OCI-LY7 (cell line): ENCODE measurements around the gene SH3BP5L. TPM values are rescaled to one million over a fixed set of nuclear protein-coding genes. Genes with fewer than 3 reads are reported as not detected.

Experiments used
- BruUV-seq: library from RNA; stranded (reverse); fragments of 400-500 nt; replicated peaks from 2 replicates; lab custom pipeline; 2021; lab: Mats Ljungman, UMichigan
- CTCF ChIA-PET: fragments of 300-600 bp; sonication (Branson Sonifier 250); formaldehyde crosslinking; loops from one replicate; lab custom pipeline; 2022; ENCODE audit warnings: antibody characterized with exemption; ENCODE audit not compliant: unreplicated experiment; lab: Charles Lee
- POLR2A ChIA-PET: fragments of 300-600 bp; sonication (Branson Sonifier 250); formaldehyde crosslinking; loops from one replicate; lab custom pipeline; 2022; ENCODE audit warnings: antibody characterized with exemption; lab: Charles Lee
- DNase-seq: peaks from one replicate; pipeline ENCODE4 v3.0.0-alpha.2; 2015; ENCODE audit warnings: low spot score
- H2AFZ ChIP-seq: fragments of 200-600 bp; sonication (generic), shearing (Covaris generic); 2 replicates; pipeline ENCODE4 v1.6.1; 2014; ENCODE audit warnings: mild to moderate bottlenecking, antibody characterized with exemption, low read length, moderate library complexity
- H3K27ac ChIP-seq: fragments of 200-600 bp; sonication (generic); 2 replicates; pipeline ENCODE4 v1.5.1; 2014; ENCODE audit warnings: mixed run types, low read depth, mild to moderate bottlenecking, moderate library complexity, low read length, inconsistent platforms; ENCODE audit not compliant: poor library complexity, severe bottlenecking
- H3K36me3 ChIP-seq: fragments of 200-600 bp; sonication (generic); 2 replicates; pipeline ENCODE4 v1.6.1; 2014; ENCODE audit warnings: mild to moderate bottlenecking, antibody characterized with exemption, low read length, moderate library complexity, mixed read lengths; ENCODE audit not compliant: insufficient read depth
- H3K4me1 ChIP-seq: fragments of 200-600 bp; sonication (generic); 2 replicates; pipeline ENCODE4 v1.5.1; 2014; ENCODE audit warnings: mild to moderate bottlenecking, low read length; ENCODE audit not compliant: insufficient read depth, poor library complexity, severe bottlenecking
- H3K4me2 ChIP-seq: fragments of 200-600 bp; sonication (generic); 2 replicates; pipeline ENCODE4 v1.6.1; 2014; ENCODE audit warnings: mild to moderate bottlenecking, low read length
- H3K4me3 ChIP-seq: fragments of 200-600 bp; sonication (generic); 2 replicates; pipeline ENCODE4 v1.5.1; 2014; ENCODE audit warnings: mild to moderate bottlenecking, low read depth, low read length; ENCODE audit not compliant: poor library complexity, severe bottlenecking
- H3K79me2 ChIP-seq: fragments of 200-600 bp; sonication (generic); 2 replicates; pipeline ENCODE4 v1.6.1; 2016; ENCODE audit warnings: low read depth, mild to moderate bottlenecking, low read length, moderate library complexity, mixed read lengths; ENCODE audit not compliant: insufficient read depth
- H3K9me2 ChIP-seq: fragments of 200-600 bp; sonication (generic); 2 replicates; pipeline ENCODE4 v1.6.1; 2016; ENCODE audit warnings: mild to moderate bottlenecking, low read length, mixed read lengths; ENCODE audit not compliant: insufficient read depth
- H3K9me3 ChIP-seq: fragments of 200-600 bp; sonication (generic); 2 replicates; pipeline ENCODE4 v1.6.1; 2014; ENCODE audit warnings: mild to moderate bottlenecking, mixed run types, low read length, mixed read lengths
- H4K20me1 ChIP-seq: fragments of 200-600 bp; sonication (generic); 2 replicates; pipeline ENCODE4 v1.6.1; 2014; ENCODE audit warnings: mild to moderate bottlenecking, antibody characterized with exemption, low read length, moderate library complexity, mixed read lengths; ENCODE audit not compliant: insufficient read depth
- EZH2phosphoT487 ChIP-seq: fragments of 200-600 bp; sonication (generic); IDR thresholded peaks from 2 replicates; pipeline ENCODE4 v1.6.1; 2018; ENCODE audit warnings: low read depth, borderline replicate concordance, mild to moderate bottlenecking, mixed run types, antibody characterized with exemption, low read length, moderate library complexity, mixed read lengths
- intact Hi-C: fragments of 100-400 bp; cut with micrococcal nuclease; formaldehyde crosslinking; loops from one replicate; pipeline ENCODE4 v1.10.0; 2022; ENCODE audit not compliant: unreplicated experiment
- total RNA-seq, 2 experiments: library from RNA; depleted of rRNA in 1 of 2; stranded (reverse); fragments of >200 nt in 1 of 2; shearing (Covaris generic) in 1 of 2; gene quantifications; 2 replicates each; pipeline ENCODE4 v1.2.3, GENCODE V29; 2014 to 2022
- TF ChIP-seq, protein P1 (sequence below): fragments of 200-600 bp; sonication (generic); conservative IDR thresholded peaks from 2 replicates; pipeline ENCODE4 v1.5.1; 2014; ENCODE audit warnings: mild to moderate bottlenecking, antibody characterized with exemption, low read length, moderate library complexity, mixed read lengths

SH3BP5L gene
- total RNA-seq, 2 experiments from 2014 or later = 16.9 to 21.8 TPM

DNA sequence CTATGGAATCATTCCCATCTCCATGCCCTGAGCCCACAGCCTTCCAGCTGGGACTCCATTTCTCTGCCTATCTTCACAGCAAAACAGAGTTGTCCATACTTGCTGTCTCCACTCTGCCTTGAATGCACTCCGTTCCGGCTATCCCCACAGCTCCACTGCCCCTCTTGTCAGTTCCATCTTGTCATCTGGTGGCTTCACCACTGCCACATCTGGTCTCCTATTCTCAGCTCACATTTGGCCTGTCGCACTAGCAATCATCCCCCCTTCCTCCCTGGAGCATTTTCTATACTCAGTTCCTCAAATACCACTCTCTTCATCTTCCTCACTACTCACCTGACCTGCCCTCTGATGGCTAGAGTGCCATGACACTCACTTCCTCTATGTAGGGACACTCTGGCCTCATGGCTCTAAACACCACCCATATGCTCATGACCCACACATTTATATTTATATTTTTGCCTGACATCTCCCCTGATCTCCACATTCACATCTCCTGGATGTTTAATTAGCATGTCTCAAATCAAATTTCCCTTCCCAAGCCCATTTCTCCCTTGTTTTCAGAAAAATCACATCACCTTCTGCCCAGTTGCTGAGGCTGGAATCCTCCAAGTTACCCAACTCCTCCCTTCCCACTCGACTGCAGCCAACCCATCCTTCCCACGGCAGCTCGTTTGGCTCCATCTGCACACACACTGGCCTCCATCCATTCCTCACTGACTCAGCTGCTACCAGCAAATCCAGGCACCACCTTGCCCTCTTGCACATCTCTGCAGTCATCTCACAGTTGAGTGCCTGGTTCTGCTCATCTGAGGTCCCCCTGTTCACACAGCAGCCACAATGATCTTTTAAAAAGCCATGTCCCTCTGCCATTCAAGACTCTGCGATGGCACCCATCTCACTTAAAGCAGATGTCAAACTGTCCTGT is 27.0 kb upstream of the SH3BP5L start:
- no TSS peak for BruUV-seq
- no peak overlapping the region for H2AFZ ChIP-seq
- POLR2A ChIA-PET = no interaction called here

DNA sequence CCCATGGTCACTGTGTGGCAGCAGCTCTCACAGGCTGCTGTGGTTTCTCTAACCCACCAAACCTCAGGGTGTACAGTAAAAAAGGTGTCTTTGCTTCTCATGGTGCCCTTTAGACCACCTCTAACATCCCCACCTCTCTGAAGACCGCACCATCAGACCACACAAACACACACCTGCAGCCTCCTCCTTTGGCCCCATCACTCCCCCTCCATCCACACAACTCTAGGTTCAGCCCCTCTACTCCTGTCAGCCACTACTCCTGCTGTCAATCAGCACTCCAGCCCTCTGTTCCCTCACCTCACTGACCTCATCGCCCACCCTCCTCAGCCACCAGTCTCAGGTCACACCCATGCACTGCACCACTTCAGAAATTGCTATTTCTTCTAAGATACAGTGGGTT is 25.7 kb upstream of the SH3BP5L start:
- H3K4me3 ChIP-seq = no peak overlapping the region
- no peaks in the 10 kb centered on the region for H3K9me2 ChIP-seq
- POLR2A ChIA-PET = interaction anchor here (0.5 to 1.2 kb wide), 3 partner anchors 9 to 48 kb away, joined by 3 to 4 read pairs (median 4); no protein-coding TSS in a partner anchor
- BruUV-seq = no TSS peak
- no peak overlapping the region for H3K4me2 ChIP-seq
- TF ChIP-seq, protein P1, sequence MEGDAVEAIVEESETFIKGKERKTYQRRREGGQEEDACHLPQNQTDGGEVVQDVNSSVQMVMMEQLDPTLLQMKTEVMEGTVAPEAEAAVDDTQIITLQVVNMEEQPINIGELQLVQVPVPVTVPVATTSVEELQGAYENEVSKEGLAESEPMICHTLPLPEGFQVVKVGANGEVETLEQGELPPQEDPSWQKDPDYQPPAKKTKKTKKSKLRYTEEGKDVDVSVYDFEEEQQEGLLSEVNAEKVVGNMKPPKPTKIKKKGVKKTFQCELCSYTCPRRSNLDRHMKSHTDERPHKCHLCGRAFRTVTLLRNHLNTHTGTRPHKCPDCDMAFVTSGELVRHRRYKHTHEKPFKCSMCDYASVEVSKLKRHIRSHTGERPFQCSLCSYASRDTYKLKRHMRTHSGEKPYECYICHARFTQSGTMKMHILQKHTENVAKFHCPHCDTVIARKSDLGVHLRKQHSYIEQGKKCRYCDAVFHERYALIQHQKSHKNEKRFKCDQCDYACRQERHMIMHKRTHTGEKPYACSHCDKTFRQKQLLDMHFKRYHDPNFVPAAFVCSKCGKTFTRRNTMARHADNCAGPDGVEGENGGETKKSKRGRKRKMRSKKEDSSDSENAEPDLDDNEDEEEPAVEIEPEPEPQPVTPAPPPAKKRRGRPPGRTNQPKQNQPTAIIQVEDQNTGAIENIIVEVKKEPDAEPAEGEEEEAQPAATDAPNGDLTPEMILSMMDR = no peak
- TF ChIP-seq EZH2phosphoT487 = no peak
- no peaks in the 10 kb centered on the region for H3K9me3 ChIP-seq
- H3K27ac ChIP-seq = no peak overlapping the region
- intact Hi-C loops = no loop called here
- H2AFZ ChIP-seq = no peak overlapping the region
- peaks cover 12% of the 10 kb centered on the region for H3K4me1 ChIP-seq
- H3K36me3 ChIP-seq = peaks cover 100% of the 10 kb centered on the region
- H4K20me1 ChIP-seq = no peaks in the 10 kb centered on the region
- no peaks in the 10 kb centered on the region for H3K79me2 ChIP-seq
- DNase-seq = no peak
- CTCF ChIA-PET = no interaction called here

More for the DNA sequence above, 27.0 kb upstream of the SH3BP5L start:
- intact Hi-C loops = no loop called here
- Histone ChIP-seq H3K27ac (no peak overlapping the region), H3K9me3 (no peaks in the 10 kb centered on the region), H3K36me3 (peaks cover 88% of the 10 kb centered on the region), H3K4me2 (no peak overlapping the region), H3K4me1 (peaks cover 25% of the 10 kb centered on the region), H3K4me3 (no peak overlapping the region), H4K20me1 (no peaks in the 10 kb centered on the region), H3K79me2 (peaks cover 9% of the 10 kb centered on the region; the same call in 1 of the 2 replicates), H3K9me2 (no peaks in the 10 kb centered on the region)
- DNase-seq = peak; percentile 33
- CTCF ChIA-PET = no interaction called here
- TF ChIP-seq, protein P1 = no peak
- TF ChIP-seq EZH2phosphoT487 = no peak
